ACC112 (cell line): ENCODE data around the gene TFR2.
A peak's percentile ranks its signal among the peaks of the same experiment; 100 is the strongest.

ENCODE experiments used
- H2AFZ ChIP-seq: fragments of 200-600 bp; sonication (generic); one replicate; pipeline ENCODE4 v1.6.0; 2017; ENCODE audit warnings: antibody characterized with exemption, low read length; ENCODE audit not compliant: unreplicated experiment
- H3K27ac ChIP-seq: fragments of 200-600 bp; sonication (generic); 2 replicates; pipeline ENCODE4 v1.5.1; 2014; ENCODE audit warnings: low read depth, mild to moderate bottlenecking, antibody characterized with exemption, low read length, moderate library complexity
- H3K27me3 ChIP-seq: fragments of 200-600 bp; sonication (generic); 2 replicates; pipeline ENCODE4 v1.6.1; 2014; ENCODE audit warnings: mild to moderate bottlenecking, antibody characterized with exemption, low read length, moderate library complexity, mixed read lengths; ENCODE audit not compliant: insufficient read depth
- H3K36me3 ChIP-seq: fragments of 200-600 bp; sonication (generic); 2 replicates; pipeline ENCODE4 v1.6.1; 2016; ENCODE audit warnings: mild to moderate bottlenecking, antibody characterized with exemption, low read length, moderate library complexity, mixed read lengths; ENCODE audit not compliant: insufficient read depth
- H3K4me1 ChIP-seq: fragments of 200-600 bp; sonication (generic); one replicate; pipeline ENCODE4 v1.6.1; 2016; ENCODE audit warnings: low read length, mixed read lengths; ENCODE audit not compliant: insufficient read depth, unreplicated experiment, control insufficient read depth
- H3K4me3 ChIP-seq: fragments of 200-600 bp; sonication (generic); 2 replicates; pipeline ENCODE4 v1.5.1; 2014; ENCODE audit warnings: mild to moderate bottlenecking, low read depth, low read length
- H3K79me2 ChIP-seq: fragments of 200-600 bp; sonication (generic); one replicate; pipeline ENCODE4 v1.6.0; 2016; ENCODE audit warnings: low read length; ENCODE audit not compliant: control insufficient read depth, unreplicated experiment, insufficient read depth

Gene TFR2

DNA sequence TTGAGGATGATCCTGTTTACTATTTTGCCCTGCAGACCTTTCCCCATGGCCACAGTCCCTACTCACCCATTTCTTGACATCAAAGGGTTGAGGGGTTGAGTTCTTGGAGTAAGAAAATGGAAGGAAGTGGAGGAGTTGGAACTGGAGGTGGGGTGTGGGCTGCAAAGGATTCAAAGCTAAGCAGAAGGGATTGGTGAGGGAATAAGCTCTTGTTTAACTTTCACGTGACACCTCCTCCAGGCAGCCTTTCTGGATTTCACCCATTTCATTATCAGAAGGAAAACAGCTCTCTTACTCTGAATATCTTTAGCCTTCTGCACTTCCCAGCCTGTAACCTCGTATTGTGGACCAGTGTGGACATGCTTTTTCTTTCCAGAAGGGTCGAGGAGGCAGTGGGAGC, 15.3 kb downstream of the TFR2 start:
- Histone ChIP-seq H2AFZ (no peak overlapping the region), H3K27ac (no peak overlapping the region), H3K4me1 (peaks cover 3% of the 10 kb centered on the region), H3K79me2 (no peaks in the 10 kb centered on the region), H3K4me3 (0 out of 2 replicates have a peak overlapping the region, but pooled peaks have one; percentile 13), H3K36me3 (no peaks in the 10 kb centered on the region), H3K27me3 (no peaks in the 10 kb centered on the region)

DNA sequence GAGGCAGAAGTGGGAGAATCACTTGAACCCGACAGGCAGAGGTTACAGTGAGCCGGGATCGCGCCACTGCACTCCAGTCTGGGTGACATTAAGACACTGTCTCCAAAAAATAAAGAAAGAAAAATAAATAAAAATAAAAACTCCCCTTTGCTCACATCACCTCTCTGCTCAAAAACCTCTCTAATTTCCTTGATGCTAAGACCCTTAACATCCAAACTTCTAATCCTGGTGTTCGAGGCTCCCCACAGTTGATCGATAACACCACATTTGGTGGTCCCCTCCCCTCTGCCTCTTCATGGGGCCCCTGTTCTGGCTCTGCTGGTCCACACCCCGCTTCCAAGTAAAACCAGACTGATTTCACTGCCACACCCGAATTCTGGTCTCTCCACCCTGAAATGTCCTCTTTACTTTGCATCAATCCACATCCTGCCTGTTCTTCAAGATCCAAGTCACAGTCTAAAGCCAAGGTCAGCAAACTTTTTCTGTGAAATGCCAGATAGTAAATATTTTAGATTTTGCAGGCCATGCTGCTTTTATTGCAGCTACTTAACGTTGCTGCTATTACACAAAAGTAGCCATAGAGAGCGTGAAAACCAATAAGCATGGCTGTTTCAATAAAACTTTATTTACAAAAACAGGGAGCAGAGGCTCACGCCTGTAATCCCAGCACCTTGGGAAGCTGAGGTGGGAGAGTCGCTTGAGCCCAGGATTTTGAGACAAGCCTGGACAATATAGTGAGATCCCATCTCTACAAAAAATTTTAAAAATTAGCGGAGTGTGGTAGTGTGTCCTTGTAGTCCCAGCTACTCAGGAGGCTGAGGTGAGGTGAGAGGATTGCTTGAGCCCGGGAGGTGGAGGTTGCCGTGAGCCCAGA, 17.2 kb downstream of the TFR2 start:
- Histone ChIP-seq H3K27ac (no peak overlapping the region), H3K4me3 (no peak overlapping the region), H3K27me3 (no peaks in the 10 kb centered on the region), H3K79me2 (no peaks in the 10 kb centered on the region), H2AFZ (no peak overlapping the region), H3K36me3 (no peaks in the 10 kb centered on the region), H3K4me1 (peaks cover 3% of the 10 kb centered on the region)

DNA sequence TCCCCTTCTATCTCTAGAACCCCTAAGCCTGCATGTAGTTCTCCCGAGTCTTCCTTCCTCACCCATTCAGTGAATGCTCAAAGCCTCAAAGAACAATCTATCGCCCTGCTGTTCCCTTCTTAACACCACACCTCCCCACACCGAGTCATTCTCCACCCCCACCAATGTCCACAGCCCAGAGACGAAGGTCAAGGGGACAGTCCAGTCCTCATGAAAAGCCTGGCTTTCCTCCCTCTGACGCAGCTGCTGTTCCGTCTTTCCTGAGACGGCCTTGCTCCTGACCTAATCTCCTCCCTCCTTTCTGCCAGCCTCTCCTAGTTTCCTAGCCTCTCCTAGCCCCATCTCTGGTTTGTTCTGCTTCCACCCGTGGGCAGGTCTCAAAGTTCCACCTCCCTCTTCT, 19.8 kb downstream of the TFR2 start:
- Histone ChIP-seq H3K27me3 (no peaks in the 10 kb centered on the region), H3K79me2 (no peaks in the 10 kb centered on the region), H3K4me1 (no peaks in the 10 kb centered on the region), H3K27ac (no peak overlapping the region), H3K36me3 (no peaks in the 10 kb centered on the region), H3K4me3 (no peak overlapping the region), H2AFZ (no peak overlapping the region)

DNA sequence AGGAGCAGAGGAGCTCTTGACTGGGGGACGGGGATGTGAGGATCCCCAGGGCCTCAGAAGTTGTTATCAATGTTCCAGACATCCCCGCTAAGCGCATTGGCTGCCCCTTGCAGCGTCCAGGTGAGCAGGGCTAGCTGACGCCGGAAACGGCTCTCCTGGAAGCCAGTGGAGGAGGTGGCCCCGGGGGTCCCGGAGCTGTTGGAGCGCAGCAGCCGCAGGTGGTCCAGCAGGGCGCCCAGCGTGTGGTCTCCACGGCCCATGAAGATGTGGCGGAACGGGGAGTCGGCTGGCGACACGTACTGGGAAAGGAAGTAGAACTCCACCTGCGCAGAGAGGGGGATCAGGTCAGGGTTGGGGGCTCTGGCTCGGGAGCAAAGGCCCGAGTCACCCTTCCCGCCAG, 20.5 kb downstream of the TFR2 start:
- no peak overlapping the region for H3K4me3 ChIP-seq
- H3K79me2 ChIP-seq = no peaks in the 10 kb centered on the region
- H2AFZ ChIP-seq = no peak overlapping the region
- no peaks in the 10 kb centered on the region for H3K27me3 ChIP-seq
- no peaks in the 10 kb centered on the region for H3K4me1 ChIP-seq
- H3K27ac ChIP-seq = no peak overlapping the region
- no peaks in the 10 kb centered on the region for H3K36me3 ChIP-seq

DNA sequence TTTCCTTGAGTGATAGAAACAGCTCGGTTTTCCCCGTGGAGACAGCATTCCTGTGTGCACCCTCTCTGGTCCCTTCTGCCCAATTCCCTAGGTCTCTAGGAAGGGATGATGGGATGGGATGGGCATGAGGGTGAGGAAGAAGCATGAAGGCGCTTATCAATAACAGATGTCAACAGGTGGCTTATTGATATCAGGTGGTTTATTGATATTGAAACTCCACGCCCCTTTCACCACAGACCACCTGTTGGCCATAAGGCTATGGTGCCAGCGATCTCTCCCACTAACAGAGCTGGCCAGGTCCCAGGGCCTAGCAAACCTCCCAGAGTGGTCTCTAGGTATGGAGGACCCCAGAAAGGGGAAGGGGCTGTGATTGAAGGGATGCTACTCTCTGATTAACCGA, 21.1 kb downstream of the TFR2 start:
- H3K27me3 ChIP-seq = no peaks in the 10 kb centered on the region
- no peak overlapping the region for H3K27ac ChIP-seq
- no peak overlapping the region for H3K4me3 ChIP-seq
- H2AFZ ChIP-seq = no peak overlapping the region
- no peaks in the 10 kb centered on the region for H3K4me1 ChIP-seq
- H3K36me3 ChIP-seq = no peaks in the 10 kb centered on the region
- no peaks in the 10 kb centered on the region for H3K79me2 ChIP-seq

DNA sequence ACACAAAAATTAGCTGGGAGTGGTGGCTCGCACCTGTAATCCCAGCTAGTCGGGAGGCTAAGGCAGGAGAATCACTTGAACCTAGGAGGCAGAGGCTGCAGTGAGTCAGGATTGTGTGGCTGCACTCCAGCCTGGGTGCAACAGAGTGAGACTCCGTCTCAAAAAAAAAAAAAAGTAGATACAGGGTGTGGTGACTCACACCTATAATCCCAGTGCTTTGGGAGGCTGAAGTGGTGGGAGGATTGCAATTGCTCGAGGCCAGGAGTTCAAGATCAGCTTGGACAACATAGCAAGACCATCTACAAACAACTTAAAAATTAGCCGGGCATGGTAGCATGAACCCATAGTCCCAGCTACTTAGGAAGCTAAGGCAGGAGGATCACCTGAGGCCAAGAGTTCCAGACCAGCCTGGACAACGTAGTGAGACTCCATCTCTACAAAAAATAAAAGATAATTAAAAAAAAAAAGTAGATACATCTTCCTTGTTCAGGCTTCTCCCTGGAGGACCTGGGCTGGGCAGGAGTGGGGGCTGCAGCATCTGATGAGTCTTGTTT, 27.0 kb downstream of the TFR2 start:
- no peaks in the 10 kb centered on the region for H3K27me3 ChIP-seq
- H2AFZ ChIP-seq = no peak overlapping the region
- H3K4me1 ChIP-seq = no peaks in the 10 kb centered on the region
- no peaks in the 10 kb centered on the region for H3K36me3 ChIP-seq
- no peak overlapping the region for H3K4me3 ChIP-seq
- no peaks in the 10 kb centered on the region for H3K79me2 ChIP-seq
- H3K27ac ChIP-seq = no peak overlapping the region

DNA sequence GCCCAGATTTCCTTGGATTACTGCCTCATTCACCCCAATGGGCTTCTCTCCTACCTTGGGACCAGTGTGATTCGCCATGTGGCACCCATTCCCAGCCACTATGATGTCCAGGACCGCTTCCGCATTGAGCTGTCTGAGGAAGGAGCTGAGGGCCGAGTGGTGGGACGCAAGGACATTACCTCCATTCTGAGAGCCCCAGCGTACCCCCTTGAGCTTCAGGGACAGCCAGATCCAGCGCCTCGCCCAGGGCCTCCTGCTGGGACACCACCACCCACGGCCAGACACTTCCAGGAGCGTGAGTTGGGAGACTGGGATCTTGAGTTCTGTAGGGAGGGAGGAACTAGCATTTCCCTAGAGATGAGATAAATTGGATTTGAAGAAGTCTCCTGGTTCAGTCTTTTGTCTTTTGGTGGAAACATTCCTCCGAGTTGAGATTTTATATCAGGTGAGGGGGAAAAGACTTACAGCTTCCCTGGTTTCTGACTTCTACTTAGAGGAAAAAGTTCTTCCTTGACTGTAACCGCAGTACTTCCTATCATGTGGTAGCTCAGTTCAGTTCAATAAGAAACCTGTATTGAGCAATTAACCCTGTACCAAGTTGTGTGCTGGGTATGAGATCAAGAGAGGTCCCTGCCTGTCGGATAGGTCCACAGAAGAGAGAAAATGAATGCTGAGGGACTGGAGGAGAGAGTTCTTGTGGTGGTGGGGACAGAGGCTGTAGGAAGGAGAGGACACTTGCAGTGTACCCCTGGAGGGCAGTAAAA, 27.8 kb downstream of the TFR2 start:
- Histone ChIP-seq H3K27ac (no peak overlapping the region), H2AFZ (no peak overlapping the region), H3K4me1 (no peaks in the 10 kb centered on the region), H3K79me2 (no peaks in the 10 kb centered on the region), H3K27me3 (no peaks in the 10 kb centered on the region), H3K36me3 (no peaks in the 10 kb centered on the region), H3K4me3 (peak overlapping the region; percentile 71)

DNA sequence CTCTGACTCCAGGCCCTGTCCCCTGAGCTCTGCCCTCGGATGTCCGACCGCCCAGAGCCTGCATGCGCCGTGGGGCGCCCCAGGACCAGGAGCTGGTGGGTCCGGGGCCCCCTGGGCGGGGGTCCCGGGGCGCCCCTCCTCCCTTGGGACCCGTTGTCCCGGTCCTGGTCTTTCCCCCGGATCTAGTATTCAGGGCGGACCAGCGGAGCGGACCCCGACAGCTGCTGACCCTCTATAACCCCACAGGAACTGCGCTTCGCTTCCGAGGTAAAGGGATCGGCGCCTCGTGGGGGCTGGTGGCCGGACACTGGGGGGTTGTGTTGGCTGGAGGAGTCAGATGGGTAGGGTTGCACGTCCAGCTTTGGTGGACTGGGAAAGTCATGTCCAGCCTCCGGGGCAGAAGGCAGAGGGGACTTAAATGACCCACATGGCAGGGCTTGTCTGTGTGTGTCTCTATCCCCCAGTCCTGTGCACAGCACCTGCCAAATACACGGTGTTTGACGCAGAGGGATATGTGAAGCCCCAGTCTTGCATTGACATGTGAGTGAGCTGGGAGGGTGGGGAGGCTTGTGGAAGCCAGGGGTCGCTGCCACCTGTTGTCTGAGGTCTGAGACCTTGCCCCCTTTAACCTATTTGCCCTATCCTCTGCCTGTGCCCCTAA, 28.5 kb downstream of the TFR2 start:
- H3K36me3 ChIP-seq = no peaks in the 10 kb centered on the region
- H3K27me3 ChIP-seq = no peaks in the 10 kb centered on the region
- H3K4me3 ChIP-seq = peak overlapping the region; percentile 71
- no peaks in the 10 kb centered on the region for H3K79me2 ChIP-seq
- no peaks in the 10 kb centered on the region for H3K4me1 ChIP-seq
- H2AFZ ChIP-seq = no peak overlapping the region
- H3K27ac ChIP-seq = no peak overlapping the region

DNA sequence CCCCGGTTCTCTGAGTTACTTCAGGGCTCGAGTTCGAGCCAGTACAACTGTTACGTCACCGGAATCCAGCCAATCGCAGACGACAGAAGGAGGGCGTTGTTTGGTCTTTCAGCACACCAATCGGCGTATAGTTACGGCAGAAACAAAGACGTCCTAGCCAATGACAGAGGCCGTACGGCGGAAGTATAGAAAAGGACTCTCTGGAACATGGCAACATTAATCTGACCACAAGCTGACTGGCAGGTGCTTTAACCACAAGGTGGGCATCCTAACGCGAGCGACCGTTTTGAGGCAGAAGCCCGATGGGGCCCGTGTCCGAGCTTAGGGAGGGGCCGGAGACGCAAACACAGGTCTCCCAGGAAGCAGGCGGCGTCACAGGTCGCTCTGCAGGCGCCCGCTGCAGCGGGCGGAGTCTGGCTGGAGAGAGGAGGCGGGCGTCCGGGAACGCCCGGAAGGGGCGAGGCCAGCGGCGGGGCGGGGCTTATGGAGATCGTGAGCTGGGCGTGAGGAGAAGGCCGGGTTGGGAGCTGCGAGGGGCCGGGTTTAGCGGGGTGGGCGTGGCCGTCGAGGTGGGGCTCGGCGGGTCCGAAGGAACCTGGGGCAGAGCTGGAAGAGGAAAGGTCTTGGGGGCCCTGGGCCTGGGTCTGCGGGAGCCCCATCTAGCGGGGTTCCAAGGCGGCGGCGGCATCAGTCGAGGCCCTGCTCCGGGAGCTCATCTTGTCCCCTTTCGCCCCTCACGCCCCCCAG, 29.2 kb downstream of the TFR2 start, which contains the start of gene MOSPD3:
TSS of gene MOSPD3 (plus strand) at position 558 of the 747 bp plus-strand sequence. CDS start 252 bp downstream, outside the sequence.
- Histone ChIP-seq H3K4me1 (peaks cover 5% of the 10 kb centered on the region), H3K36me3 (no peaks in the 10 kb centered on the region), H3K27me3 (no peaks in the 10 kb centered on the region), H2AFZ (peak within 1 kb of the TSS; percentile 67), H3K4me3 (peak within 1 kb of the TSS; percentile 71), H3K27ac (peak within 1 kb of the TSS; percentile 13; the same call in 1 of the 2 replicates), H3K79me2 (no peaks in the 10 kb centered on the region)

DNA sequence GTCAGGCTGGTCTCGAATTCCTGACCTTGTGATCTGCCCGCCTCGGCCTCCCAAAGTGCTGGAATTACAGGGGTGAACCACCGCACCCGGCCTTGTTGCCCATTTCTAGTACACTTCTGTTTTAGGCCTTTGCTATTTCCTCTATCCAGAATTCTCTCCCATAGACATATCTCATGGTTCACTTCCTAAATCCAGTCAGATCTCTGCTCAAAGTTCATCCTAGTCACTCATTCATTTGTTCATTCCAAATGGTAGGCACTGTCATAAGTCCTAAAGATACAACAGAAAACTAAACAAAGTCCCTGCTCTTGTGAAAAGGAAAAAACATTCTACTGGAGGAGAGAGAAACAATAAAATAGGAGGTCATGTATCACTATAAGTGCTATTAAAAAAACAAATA, 31.4 kb downstream of the TFR2 start:
- no peak overlapping the region for H3K27ac ChIP-seq
- no peaks in the 10 kb centered on the region for H3K27me3 ChIP-seq
- H3K4me3 ChIP-seq = no peak overlapping the region
- no peak overlapping the region for H2AFZ ChIP-seq
- no peaks in the 10 kb centered on the region for H3K79me2 ChIP-seq
- H3K4me1 ChIP-seq = peaks cover 8% of the 10 kb centered on the region
- H3K36me3 ChIP-seq = peaks cover 3% of the 10 kb centered on the region
